H1 (cell line): ENCODE measurements around the gene STK32A. TPM values are rescaled to one million over a fixed set of nuclear protein-coding genes. Genes with fewer than 3 reads are reported as not detected.

ENCODE experiments used
- ATF2 ChIP-seq: IDR thresholded peaks from 2 replicates; pipeline ENCODE4 v1.6.1; 2012; ENCODE audit warnings: low read length, inconsistent platforms
- CBX5 ChIP-seq: fragments of 300-800, 300-1000 bp; sonication (generic); IDR thresholded peaks from 2 replicates; pipeline ENCODE4 v1.7.1; 2016; ENCODE audit warnings: antibody characterized with exemption, low read length, low read depth
- CHD7 ChIP-seq: fragments of 300-600 bp; sonication (generic); IDR thresholded peaks from 2 replicates; pipeline ENCODE4 v1.7.1; 2012; ENCODE audit warnings: low read length, moderate library complexity, mild to moderate bottlenecking, inconsistent platforms; ENCODE audit not compliant: insufficient replicate concordance
- USF2 ChIP-seq: IDR thresholded peaks from 2 replicates; pipeline ENCODE4 v1.6.1; 2011; ENCODE audit warnings: low read length, improper control_type of control experiment
- polyA plus RNA-seq, 7 experiments: library from polyadenylated mRNA; depleted of rRNA in 3 of 7; stranded (reverse) in 5 of 7; unstranded in 2 of 7; fragments of >200 nt in 5 of 7; fragments of 200-250 nt in 2 of 7; gene quantifications; 1 replicate in 5 of 7; 2 replicates in 1 of 7; 4 replicates in 1 of 7; pipeline versions ENCODE4 v1.2.1 to v1.2.3, GENCODE V29; 2011 to 2013; ENCODE audit warnings: missing spikeins in 2 of 7, mixed read lengths in 2 of 7
- total RNA-seq: library from RNA; stranded (reverse); fragmentation: NEBNext Ultra II Directional; extraction: Animal tissue kit (Norgen Biotek cat#: 25700); gene quantifications from 2 replicates; pipeline ENCODE4 v1.2.1, GENCODE V29; 2021
- TF ChIP-seq, protein P1 (sequence below), 3 experiments: IDR thresholded peaks; 1 replicate in 2 of 3; 2 replicates in 1 of 3; pipeline versions ENCODE4 v1.5.1 to v1.6.1; 2011; ENCODE audit warnings: low read length in 3 of 3, mild to moderate bottlenecking in 3 of 3, inconsistent platforms in 2 of 3, low read depth in 1 of 3, moderate library complexity in 1 of 3; ENCODE audit not compliant: insufficient read depth in 1 of 3; ENCODE audit errors: control extremely low read depth in 1 of 3

The STK32A gene
- total and polyA plus RNA-seq, 2 of the 8 experiments (the other 6 are each of a cell fraction or from before 2014, with no cell fraction given), result 1.3 to 2.5 TPM

- TF ChIP-seq CHD7 (no peak), CBX5 (no peak), ATF2 (no peak), USF2 (no peak)
- TF ChIP-seq, protein P1, sequence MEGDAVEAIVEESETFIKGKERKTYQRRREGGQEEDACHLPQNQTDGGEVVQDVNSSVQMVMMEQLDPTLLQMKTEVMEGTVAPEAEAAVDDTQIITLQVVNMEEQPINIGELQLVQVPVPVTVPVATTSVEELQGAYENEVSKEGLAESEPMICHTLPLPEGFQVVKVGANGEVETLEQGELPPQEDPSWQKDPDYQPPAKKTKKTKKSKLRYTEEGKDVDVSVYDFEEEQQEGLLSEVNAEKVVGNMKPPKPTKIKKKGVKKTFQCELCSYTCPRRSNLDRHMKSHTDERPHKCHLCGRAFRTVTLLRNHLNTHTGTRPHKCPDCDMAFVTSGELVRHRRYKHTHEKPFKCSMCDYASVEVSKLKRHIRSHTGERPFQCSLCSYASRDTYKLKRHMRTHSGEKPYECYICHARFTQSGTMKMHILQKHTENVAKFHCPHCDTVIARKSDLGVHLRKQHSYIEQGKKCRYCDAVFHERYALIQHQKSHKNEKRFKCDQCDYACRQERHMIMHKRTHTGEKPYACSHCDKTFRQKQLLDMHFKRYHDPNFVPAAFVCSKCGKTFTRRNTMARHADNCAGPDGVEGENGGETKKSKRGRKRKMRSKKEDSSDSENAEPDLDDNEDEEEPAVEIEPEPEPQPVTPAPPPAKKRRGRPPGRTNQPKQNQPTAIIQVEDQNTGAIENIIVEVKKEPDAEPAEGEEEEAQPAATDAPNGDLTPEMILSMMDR (IDR thresholded peaks at IDR 0.05; ENCODE audit: control extremely low read depth in 1 of 3, insufficient read depth in 1 of 3, low read depth in 1 of 3, low read length in 3 of 3), result no peak
Observed at GRCh38 chr5:147400881-147401280, 166.1 kb downstream of the STK32A start (continued).
